Measurements from ENCODE around the gene RELL2.
"Not testable (repeated sequence)": the region's sequence is repeated elsewhere in the genome, so short reads cannot be mapped to it uniquely, and the experiment has no call there.

RELL2 gene, protein sequence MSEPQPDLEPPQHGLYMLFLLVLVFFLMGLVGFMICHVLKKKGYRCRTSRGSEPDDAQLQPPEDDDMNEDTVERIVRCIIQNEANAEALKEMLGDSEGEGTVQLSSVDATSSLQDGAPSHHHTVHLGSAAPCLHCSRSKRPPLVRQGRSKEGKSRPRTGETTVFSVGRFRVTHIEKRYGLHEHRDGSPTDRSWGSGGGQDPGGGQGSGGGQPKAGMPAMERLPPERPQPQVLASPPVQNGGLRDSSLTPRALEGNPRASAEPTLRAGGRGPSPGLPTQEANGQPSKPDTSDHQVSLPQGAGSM

DNA sequence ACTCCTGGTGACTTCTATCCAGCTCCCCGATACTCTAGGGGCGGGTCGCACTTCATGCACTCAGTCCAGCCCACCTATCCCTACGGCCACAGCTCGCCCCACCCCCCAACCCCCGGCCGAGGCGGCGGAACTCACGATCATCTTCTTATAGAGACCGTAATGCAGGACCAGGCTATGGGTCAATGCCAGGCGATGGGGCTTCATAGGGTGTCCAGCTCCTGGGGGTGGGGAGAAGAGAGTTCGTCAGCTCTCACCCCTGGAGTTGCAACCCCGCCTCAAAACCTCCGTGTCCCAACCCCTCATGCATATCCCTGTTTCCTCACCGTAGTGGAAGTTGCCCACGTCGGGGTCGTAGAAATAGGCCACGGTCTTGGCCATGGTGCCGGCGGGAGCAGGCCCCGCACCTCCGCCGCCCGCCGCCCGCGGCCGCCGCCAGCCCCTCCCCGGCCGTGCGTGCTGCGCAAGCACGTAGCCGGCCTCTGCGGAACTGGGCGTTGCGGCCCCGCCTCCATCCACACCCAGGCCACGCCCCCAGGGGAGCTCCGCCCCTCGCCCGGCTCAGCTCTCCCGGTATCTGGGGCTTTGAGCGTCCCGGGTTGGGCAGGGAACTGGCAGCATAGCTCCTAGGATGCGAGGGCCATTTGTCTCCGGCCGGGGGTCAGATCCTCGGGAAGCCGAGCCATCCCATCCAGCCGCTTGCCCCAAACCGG lies at the start of gene RELL2, which contains the start of gene HDAC3:
Gene RELL2 (plus strand): TSS at position 585 of the 710 bp plus-strand sequence. CDS start 1,229 bp downstream, outside the sequence.
Gene HDAC3 (minus strand): TSS at position 437 of the 710 bp plus-strand sequence. CDS start 59 bp downstream, at position 378.
- peak; percentile 88 for DNase-seq (ENCODE audit: low read depth)

DNA sequence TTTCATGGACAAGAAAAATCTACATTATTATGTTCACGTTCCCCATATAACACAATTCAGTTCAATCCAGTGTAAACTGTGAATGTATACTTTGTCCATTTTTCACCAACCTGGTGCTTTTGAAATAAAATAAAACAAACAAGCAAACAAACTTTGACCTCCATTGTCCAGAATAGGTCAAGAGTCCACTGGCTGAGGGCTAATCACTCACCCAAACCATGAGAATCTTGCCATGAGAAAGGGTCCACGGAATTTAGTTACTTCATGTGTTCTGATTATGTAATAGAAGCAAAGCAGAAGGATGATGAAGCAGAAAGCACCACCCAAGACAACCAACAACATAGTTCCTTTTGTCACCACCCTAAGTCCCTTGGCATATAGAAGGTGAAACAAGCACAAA lies 46.7 kb upstream of the RELL2 start:
- DNase-seq (ENCODE audit: low read depth) = no peak

DNA sequence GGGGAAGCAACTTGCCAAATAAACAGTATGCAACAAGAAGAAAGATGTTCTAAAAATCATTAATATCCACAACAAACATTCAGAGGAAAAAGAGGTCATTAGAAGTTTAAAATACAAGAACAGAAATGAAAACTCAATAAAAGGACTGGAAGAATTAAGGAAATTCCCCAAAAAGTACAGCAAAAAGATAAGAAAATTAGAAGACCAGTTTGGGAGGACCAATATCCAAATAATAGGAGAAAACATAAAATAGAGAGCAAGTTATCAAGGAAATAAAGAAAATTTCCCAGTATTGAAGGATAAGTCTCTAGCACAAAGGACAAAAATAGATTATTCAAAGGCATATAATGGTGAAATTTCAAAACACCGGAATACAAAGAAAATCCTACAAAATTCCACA lies 39.9 kb upstream of the RELL2 start:
- no peak for DNase-seq (ENCODE audit: low read depth)

DNA sequence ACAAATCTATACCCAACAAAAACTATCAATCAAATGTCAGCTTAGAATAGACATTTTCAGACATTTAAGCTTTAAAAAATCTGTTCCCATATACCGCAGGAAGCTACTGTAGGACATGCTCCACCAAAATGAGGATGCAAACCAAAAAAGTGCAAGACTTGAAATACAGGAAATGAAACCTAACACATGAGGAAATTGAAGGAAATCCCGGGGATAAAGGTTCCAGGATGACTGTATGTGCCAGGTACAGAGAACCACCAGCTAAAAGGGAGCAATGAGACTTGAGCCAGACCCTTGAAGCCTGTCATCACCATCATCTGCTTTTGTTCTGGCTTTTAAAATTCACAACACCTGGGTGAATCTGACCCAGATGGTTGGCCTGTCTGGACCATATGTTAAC lies 39.4 kb upstream of the RELL2 start:
- DNase-seq (ENCODE audit: low read depth) = no peak

DNA sequence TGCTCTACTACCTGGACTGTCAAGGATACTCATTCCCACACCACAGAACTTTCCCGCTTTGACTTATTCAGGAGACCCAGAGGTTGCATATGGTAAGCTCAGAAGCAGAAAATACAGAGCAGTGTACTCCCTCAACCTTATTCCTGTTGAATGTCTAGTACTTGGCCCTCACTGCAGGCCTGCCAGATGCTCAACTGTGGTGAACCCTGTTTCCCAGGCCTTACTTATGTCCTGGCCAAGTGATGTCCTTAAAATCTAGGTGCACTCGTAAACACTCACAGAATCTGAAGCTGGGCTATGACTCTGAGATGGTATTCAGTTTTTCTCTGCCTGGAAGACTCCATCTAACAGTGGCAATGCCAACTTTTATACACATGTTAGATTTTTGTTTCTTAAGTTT lies 39.0 kb upstream of the RELL2 start:
- no peak for DNase-seq (ENCODE audit: low read depth)

DNA sequence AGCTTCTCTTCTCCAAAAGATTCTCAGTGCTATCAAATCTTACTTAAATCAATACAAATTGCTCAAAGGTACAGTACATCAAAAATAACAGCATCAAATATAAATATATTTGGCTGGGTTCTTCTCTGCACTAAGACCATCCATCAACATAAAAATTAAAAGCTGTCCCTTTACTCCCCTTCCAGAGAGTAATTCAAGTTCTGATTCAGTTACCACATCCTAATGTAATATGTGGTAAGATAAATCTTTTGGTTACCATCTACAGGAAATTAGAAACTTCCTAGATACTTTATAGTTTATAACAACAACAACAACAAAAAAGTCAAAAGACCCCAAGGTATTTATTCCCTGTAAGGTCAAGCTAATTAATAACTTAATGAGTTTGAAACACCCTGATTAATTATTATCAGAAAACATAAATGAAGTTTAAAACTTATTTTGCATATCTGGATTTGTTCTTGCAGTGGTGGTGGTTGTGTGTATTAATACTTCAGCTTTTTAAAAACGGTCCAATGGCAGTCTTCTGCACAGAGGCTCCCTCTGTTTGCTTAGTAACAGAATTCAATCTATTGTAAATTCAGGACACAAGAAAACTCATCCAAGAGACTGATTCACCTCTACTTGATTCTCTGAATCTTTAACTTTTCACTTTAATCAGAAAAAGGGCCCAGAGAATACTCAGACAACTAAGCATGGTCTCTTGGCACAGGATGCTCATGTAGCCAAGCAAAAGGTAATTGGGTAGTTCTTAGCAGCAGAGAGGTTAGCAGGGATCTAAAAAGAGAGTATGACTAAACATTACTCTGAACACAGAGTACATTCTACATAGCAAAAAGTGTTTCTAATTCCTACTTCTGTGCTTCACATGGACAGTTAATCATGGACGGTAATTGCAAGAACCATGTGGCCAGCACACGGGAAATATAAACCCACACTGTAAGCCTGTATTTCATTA lies 38.1 kb upstream of the RELL2 start:
- DNase-seq (ENCODE audit: low read depth) = no peak

DNA sequence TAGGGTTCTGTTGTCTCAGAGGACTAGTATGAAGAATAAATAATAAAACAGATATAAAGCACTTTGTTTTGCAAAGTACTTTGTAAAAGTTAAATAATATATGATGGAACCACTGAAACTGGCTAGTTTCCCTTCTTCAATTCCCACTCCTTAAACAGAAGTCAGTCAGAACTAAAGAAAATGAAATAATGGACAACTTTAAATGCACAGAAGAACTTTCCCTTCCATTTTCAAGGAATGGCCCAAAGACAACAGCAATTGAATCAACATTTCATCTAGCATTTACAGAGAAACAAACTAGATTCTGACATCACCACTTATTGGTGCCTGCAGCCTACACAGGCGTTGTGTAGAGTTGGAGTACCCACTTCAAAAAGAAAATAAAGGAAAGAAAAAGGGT lies 34.2 kb upstream of the RELL2 start:
- no peak for DNase-seq (ENCODE audit: low read depth)

DNA sequence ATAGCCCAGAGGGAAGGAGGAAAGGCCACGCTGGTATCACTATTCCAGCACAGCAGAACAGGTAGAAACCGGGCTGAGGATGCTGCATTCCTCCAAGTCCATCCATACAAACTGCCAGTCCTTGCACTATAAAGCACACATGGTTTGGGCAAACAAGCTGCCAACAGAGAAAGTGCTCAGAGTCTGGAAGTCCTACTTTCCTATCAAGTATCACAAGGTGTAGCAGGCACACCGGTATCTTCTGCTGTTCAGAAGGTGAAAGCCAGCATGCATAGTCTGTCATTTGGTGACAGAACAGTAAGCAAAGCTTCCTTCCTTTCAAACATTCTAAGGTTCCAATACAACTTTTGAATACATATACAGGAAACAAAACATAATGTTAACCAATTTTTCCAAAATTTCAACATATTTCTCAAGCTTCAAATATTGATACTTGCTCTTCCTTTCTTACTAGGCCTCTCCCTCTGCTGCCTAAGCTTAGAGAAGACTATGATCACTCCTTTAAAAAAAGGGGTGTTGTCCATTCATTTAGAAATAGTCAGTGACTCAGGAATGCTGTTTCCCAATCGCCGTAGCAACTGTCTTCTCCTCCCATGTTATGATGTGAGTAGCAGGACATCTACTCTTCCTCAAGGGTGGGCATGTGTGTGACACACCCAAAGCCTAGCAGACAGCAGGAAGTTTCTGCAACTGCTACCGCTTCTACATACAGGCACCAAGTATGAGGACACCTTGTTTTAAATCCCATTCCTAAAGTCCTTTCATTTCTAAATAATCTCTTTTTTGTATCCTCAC lies 32.7 kb upstream of the RELL2 start:
- DNase-seq (ENCODE audit: low read depth) = no peak

DNA sequence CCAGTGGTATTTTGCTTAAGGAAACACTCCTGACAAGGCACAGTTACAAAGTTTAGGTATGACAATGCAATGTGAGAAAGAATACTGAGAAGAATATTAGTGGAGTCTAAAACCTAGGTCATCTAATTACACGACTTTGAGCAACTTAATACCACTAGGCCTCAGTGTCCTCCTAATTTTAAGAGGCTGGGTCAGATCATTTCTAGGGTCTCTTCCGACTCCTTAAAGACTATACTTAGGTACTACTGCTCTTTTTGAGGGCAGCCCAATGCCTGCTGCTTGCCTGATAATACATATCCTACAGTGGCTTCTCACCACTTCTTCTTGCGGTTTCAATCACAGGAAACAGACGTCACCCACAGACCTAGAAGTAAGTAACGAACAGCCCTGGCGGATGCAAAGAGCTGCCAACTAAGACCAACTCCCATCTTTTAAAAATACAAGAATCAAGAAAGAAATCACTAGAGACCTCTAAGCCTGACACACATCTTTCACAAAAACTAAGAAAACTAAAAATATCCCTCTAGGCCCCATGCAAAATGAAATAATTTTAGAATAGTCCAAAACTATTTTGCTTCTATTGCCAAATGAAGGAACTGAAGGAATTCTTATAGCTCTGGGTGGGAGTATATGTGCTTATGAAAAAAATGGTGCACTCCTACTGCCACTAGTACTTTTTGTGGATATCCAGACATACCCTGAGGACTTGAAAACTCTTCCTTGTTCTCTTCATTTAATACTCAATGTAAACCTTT lies 31.1 kb upstream of the RELL2 start:
- peak; percentile 59 for DNase-seq (ENCODE audit: low read depth)

DNA sequence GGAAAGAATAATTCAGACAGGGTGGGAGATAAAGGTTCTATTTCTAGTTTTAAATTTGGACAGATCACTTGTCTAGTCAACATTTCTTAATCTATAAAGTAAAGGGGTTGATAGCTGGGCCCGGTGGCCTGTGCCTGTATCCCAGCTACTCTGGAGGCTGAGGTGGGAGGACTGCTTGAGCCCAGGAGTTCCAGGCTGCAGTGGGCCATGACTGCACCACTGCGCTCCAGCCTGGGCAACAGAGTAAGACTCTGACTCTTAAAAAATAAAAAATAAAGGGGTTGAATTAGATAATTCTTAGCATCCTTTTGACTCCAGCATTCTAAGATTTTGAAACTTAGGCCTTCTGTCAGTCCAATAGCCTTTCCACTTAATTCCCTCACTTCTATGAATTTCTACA lies 28.8 kb upstream of the RELL2 start:
- no peak for DNase-seq (ENCODE audit: low read depth)

DNA sequence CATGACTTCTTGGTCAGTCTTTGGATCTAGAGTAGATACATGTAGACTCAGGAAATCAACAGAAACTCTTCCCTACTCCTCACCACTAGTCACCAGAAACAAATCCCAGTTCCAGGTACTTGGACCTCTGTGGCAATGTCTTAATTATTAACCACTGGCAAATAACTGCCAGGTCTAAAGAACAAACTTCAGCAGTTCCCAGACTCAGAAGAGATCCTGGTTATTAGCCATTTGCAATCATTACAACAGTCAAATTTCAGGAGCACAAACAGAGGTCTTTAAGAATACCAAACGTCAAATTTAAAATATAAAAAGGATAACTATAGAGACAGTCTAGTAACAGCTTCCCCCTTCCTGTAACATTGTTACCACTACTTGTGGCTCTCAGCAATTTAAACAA lies 28.2 kb upstream of the RELL2 start:
- no peak for DNase-seq (ENCODE audit: low read depth)

DNA sequence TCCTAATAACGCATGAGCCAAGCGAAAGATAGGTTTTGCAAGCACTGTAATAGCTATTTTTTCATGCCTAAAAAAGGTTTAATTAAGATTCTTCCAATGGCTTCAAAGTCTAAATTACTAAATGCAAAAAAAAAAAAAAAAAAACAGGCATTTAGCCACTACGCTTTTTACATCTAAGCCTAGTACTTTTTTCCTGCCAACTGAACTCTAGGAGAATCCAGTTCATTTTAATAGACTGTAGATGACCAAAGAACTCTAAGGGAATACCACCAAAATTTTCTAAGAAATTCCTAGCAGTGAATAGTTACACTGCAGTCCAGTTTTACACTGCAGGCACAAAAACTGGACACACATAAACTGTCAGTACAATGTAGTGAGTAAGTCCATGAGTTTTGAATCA lies 27.8 kb upstream of the RELL2 start:
- no peak for DNase-seq (ENCODE audit: low read depth)

DNA sequence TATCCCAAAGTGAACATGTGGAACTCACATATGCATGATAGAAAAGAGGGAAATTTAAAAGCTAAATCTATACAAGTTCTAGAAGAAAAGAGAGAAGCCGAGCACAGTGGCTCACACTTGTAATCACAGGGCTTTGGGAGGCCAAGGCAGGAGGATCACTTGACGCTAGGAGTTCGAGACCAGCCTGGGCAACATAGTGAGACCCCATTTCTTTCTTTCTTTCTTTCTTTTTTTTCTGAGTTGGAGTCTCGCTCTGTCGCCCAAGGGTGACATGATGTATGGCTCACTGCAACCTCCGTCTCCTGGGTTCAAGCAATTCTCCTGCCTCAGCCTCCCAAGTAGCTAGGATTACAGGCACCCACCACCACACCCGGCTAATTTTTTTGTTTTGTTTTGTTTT lies 26.9 kb upstream of the RELL2 start:
- not testable (repeated sequence) for DNase-seq (ENCODE audit: low read depth)

DNA sequence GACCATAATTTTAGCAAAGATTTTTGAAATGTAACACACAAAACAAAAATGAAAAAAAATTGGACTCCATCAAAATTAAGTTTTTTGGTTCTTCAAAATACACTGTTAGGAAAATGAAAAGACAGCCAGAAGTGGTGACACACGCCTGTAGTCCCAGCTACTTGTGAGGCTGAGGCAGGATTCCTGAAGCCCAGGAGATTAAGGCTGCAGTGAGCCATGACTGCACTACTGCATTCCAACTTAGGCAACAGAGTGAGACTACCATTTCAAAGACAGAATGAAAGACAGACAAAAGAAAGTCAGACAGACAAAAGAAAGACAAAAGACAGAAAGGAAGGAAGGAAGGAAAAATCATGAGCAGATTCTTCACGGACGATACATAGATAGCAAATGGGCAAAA lies 25.5 kb upstream of the RELL2 start:
- DNase-seq (ENCODE audit: low read depth) = no peak

DNA sequence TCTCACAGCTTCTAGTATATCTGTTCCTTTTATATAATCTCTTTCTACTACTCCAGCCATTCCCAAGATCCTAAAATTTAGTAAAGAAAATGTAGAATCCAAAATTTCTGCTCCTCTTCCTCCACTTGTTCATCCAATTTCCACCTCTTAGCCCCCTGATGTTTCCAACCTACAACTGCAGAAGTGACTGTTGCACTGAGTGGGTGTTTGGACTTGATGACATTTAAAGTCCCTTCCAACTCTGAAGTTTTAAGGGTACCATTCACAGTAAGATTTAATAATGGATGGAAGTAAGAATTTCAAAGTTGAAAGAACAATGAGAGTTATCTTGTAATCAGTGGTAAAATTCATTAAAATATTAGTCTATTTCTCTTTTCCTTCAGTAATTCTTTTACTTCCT lies 23.5 kb upstream of the RELL2 start:
- DNase-seq (ENCODE audit: low read depth) = no peak

DNA sequence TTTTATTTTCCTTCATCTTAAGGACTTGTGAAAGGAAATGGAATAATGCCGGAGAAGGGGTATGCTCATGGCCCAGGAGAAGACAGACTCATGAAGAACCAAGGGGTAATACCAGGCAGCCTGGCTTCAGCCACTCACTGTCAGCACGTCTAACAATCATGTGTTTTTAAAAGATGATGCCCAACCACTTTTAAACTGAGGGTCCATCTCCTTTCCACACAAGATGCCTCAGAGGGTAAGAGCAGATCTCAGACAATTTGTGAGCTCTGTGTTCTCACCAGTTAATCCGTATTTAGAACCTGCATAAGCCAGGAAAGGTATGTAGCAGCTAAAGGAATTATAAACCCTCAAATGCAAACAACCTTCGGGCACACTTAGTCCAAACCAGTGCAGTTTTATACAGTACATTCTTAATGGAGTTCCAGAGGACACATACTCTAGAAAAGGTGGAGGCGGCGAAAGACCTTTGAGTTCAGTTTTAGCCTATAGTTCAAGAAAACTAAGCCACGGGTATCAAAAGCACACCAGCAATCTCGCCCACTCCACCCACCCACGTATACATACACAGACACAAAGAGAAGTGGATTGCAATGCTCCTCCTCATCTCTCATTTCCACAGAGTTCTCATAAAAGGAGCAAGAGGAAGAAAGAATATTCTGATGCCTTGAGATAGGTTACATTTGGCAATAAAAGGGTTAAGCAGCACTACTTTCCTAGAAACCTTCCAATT lies 20.6 kb upstream of the RELL2 start:
- peak; percentile 53 for DNase-seq (ENCODE audit: low read depth)

DNA sequence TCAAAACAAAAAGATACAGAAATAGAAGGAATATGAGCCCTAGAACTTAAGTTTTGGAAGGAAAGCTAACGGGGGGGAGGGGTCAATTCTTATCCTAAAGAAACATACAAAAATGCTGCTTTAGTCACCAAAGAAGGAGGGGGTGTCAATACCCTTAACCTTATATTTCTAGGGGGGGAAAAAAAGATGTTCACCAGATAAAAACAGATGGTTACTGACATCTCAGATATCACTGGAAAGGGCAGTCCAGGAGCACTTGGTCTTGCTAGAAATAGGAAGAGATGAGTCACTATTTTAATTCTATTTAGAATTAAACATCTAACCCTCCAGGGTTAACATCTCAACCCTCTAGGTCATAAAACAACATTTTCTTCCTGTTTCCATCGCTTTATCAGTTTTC lies 19.7 kb upstream of the RELL2 start:
- DNase-seq (ENCODE audit: low read depth) = no peak

DNA sequence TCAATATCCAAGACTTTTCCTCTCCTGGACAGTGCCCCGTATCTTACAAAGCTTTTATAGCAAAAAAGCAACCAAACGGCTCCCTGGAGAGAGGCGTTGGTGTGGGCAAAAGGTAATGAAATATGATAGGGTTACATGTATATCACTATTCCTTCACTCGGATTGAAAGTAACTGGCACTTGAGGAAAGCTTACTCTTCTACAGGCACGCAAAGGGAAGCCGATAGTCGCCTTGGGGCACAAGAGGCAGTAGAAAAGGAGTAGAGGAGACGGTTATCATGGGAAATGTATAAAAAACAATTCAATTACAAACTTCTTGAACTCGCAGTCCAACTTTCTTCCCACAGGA lies 19.1 kb upstream of the RELL2 start:
- DNase-seq (ENCODE audit: low read depth) = no peak

DNA sequence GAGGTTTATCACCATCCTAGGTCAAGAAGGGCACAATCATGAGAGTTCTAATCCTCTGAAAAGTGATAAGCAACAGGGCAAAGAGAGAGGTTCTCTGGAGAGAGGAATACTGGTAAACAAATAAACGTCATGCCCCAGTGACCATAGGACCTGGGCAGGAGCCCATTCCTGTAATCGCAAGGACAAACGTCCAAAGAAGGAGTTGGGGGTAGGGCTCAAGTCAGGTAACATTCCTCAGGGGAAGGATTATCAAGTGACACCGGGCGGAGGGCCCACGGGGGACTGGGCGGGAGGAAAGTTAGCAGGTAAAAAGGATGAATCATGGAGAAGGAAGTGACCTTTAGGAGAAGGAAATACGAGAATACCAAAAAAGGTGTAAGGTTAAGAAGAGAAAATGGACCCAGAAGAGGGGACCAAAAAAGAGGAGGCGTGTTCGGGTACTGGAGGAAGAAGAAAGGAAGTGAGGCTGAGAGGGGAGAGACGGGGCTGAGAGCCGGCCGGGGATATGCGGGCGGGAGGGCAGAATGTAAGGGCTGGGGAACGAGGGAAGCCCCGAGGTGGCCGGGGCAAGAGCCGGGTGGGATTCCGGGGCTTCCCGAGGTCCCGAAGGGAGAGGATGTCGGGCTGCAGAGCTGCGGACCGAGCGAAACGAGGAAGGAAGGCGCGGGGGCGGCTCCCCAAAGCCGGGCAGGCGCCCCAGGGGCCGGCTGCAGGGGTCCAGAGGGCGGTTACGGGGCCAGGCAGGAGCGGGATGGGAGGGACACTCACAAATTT lies 18.6 kb upstream of the RELL2 start:
- DNase-seq (ENCODE audit: low read depth) = no peak
